KMS-11 (cell line): ENCODE measurements around the gene ZNF618.

Source experiments
- H2AFZ ChIP-seq: fragments of 200-600 bp; sonication (generic); 2 replicates; pipeline ENCODE4 v1.6.1; 2016; ENCODE audit warnings: antibody characterized with exemption, mixed run types, low read depth
- H3K27ac ChIP-seq: fragments of 200-600 bp; sonication (generic); 2 replicates; pipeline ENCODE4 v1.6.1; 2016; ENCODE audit warnings: mild to moderate bottlenecking, mixed run types
- H3K27me3 ChIP-seq: fragments of 200-600 bp; sonication (generic); 2 replicates; pipeline ENCODE4 v1.6.1; 2017; ENCODE audit warnings: mild to moderate bottlenecking, low read depth, mixed run types, moderate library complexity; ENCODE audit not compliant: insufficient read depth
- H3K36me3 ChIP-seq: fragments of 200-600 bp; sonication (generic); 2 replicates; pipeline ENCODE4 v1.6.1; 2017; ENCODE audit warnings: mild to moderate bottlenecking, mixed run types; ENCODE audit not compliant: insufficient read depth
- H3K4me1 ChIP-seq: fragments of 200-600 bp; sonication (generic); 2 replicates; pipeline ENCODE4 v1.6.1; 2016; ENCODE audit warnings: mild to moderate bottlenecking, low read depth, mixed run types; ENCODE audit not compliant: poor library complexity, severe bottlenecking
- H3K4me2 ChIP-seq: fragments of 200-600 bp; sonication (generic); 2 replicates; pipeline ENCODE4 v1.7.0; 2016; ENCODE audit warnings: mild to moderate bottlenecking, mixed run types
- H3K4me3 ChIP-seq: fragments of 200-600 bp; sonication (generic); IDR thresholded peaks from 2 replicates; pipeline ENCODE4 v1.6.1; 2017; ENCODE audit warnings: low read depth, low read length, mixed read lengths; ENCODE audit not compliant: insufficient read depth
- H3K79me2 ChIP-seq: fragments of 200-600 bp; sonication (generic); 2 replicates; pipeline ENCODE4 v1.6.1; 2016; ENCODE audit warnings: low read depth, mixed run types; ENCODE audit not compliant: insufficient read depth
- H3K9ac ChIP-seq: fragments of 200-600 bp; sonication (generic); 2 replicates; pipeline ENCODE4 v1.6.1; 2016; ENCODE audit warnings: mild to moderate bottlenecking, mixed run types
- H4K20me1 ChIP-seq: fragments of 200-600 bp; sonication (generic); 2 replicates; pipeline ENCODE4 v1.6.1; 2016; ENCODE audit warnings: mild to moderate bottlenecking, mixed run types; ENCODE audit not compliant: insufficient read depth
- TF ChIP-seq, protein P1 (sequence below): fragments of 200-600 bp; sonication (generic); conservative IDR thresholded peaks from 2 replicates; pipeline ENCODE4 v1.6.1; 2017; ENCODE audit warnings: low read depth, mild to moderate bottlenecking, antibody characterized with exemption, low read length, moderate library complexity, mixed read lengths

ZNF618 gene

DNA sequence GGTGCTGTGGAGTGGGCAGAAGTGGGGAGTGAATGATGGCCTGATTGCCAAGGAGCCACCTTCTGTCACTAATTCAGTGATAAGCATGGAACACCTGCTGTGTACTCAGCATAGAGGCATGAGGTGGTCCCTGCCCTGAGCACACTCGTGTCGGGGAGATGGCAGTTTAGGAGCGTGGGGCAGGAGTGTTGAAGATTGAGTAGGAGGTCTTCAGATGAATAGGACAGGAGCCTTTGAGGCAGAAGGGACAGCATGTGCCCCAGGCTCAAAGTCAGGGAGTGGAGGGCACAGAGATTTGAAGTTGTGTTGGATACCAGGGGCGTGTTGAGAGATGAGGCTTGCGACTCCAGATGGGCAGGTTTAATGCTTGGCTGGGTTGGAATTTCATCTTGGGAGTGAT is 55.0 kb downstream of the ZNF618 start:
- no peaks in the 10 kb centered on the region for H3K79me2 ChIP-seq
- no peaks in the 10 kb centered on the region for H3K36me3 ChIP-seq
- H3K27me3 ChIP-seq = no peaks in the 10 kb centered on the region
- TF ChIP-seq, protein P1, sequence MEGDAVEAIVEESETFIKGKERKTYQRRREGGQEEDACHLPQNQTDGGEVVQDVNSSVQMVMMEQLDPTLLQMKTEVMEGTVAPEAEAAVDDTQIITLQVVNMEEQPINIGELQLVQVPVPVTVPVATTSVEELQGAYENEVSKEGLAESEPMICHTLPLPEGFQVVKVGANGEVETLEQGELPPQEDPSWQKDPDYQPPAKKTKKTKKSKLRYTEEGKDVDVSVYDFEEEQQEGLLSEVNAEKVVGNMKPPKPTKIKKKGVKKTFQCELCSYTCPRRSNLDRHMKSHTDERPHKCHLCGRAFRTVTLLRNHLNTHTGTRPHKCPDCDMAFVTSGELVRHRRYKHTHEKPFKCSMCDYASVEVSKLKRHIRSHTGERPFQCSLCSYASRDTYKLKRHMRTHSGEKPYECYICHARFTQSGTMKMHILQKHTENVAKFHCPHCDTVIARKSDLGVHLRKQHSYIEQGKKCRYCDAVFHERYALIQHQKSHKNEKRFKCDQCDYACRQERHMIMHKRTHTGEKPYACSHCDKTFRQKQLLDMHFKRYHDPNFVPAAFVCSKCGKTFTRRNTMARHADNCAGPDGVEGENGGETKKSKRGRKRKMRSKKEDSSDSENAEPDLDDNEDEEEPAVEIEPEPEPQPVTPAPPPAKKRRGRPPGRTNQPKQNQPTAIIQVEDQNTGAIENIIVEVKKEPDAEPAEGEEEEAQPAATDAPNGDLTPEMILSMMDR = no peak
- H3K27ac ChIP-seq = no peak overlapping the region
- H3K4me1 ChIP-seq = no peaks in the 10 kb centered on the region
- no peak overlapping the region for H3K9ac ChIP-seq
- no peak overlapping the region for H3K4me2 ChIP-seq
- H3K4me3 ChIP-seq = no peak overlapping the region
- no peaks in the 10 kb centered on the region for H4K20me1 ChIP-seq
- no peak overlapping the region for H2AFZ ChIP-seq

DNA sequence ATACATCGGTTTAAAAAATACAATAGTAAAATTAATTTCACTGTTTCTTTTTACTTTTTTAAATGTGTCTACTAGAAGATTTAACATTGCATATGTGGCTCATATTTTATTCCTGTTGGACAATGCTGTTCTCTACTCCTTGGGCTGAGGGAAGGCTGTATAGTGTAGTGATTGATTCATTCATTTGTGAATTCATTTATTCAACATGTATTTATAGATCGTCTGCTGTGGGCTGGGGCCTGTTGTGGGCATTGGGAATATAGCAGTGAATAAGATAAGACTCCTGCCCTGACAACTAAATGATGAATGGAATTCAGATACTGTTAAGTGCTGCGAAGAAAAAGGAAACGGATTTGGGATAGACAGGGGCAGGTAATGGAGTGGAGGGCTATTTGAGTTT is 55.7 kb downstream of the ZNF618 start:
- H3K9ac ChIP-seq = no peak overlapping the region
- H3K4me2 ChIP-seq = no peak overlapping the region
- TF ChIP-seq, protein P1 = no peak
- no peaks in the 10 kb centered on the region for H3K36me3 ChIP-seq
- H3K4me3 ChIP-seq = no peak overlapping the region
- no peak overlapping the region for H3K27ac ChIP-seq
- H4K20me1 ChIP-seq = no peaks in the 10 kb centered on the region
- no peaks in the 10 kb centered on the region for H3K79me2 ChIP-seq
- no peaks in the 10 kb centered on the region for H3K4me1 ChIP-seq
- H2AFZ ChIP-seq = no peak overlapping the region
- no peaks in the 10 kb centered on the region for H3K27me3 ChIP-seq

DNA sequence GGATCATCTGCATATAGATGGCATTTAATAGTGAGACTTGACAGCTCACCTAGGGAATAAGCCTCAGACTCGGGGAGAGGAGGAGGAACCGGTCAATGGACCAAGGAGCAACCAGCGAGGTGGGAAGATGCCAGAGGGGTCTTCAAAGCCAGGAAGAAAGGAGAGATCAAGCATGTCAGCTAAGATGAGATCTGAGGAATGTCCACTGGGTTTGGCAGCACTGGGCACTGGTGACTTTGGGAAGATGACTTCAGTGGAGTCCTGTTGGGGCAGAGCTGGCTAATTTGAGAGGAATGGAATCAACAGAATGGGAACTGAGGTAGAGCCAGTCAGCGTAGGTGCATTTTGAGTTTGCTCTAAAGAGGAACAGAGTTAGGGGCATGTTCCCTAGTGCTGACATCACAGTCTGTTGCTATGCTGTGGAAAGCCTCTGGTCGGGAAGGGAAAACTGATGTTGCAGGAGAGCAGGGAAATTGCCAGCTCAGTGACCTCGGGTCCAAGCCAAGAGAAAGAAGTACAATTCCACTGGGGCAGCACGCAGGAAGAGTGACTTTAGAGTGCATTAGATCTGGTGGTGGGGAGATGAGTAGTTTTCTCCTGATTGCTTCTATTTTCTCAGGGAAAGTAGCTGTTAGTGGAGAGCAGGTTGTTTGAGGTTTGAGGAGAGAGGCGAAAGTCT is 56.9 kb downstream of the ZNF618 start:
- H3K9ac ChIP-seq = no peak overlapping the region
- TF ChIP-seq, protein P1 = no peak
- no peaks in the 10 kb centered on the region for H3K36me3 ChIP-seq

DNA sequence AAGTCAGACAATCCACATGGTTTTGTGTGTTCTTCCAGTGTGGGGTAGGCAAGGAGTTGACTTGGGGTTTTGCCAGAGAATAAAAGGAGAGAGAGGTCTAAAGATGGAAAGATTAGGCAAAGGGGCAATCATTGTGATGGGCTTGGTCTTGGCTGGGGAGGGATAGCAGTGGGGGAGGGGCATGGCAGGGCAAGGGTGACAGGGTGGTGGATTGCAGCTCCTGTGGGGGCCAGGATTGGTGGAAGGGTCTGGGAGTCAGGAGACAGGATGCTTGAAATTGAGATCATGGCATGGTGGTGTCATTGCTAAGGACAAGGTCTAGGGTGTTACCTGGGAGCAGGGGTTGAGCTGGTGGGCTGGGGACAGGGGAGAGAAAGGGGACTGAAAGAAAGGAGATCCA is 57.6 kb downstream of the ZNF618 start:
- Histone ChIP-seq H3K4me1 (no peaks in the 10 kb centered on the region), H3K79me2 (no peaks in the 10 kb centered on the region)
- TF ChIP-seq, protein P1 = no peak

More for the DNA sequence above, 56.9 kb downstream of the ZNF618 start:
- Histone ChIP-seq H3K4me2 (no peak overlapping the region), H3K79me2 (no peaks in the 10 kb centered on the region), H3K4me3 (no peak overlapping the region), H3K27ac (no peak overlapping the region), H3K4me1 (no peaks in the 10 kb centered on the region), H3K27me3 (no peaks in the 10 kb centered on the region), H2AFZ (no peak overlapping the region), H4K20me1 (no peaks in the 10 kb centered on the region)

More for the DNA sequence above, 57.6 kb downstream of the ZNF618 start:
- H3K27ac ChIP-seq = no peak overlapping the region
- no peak overlapping the region for H3K4me3 ChIP-seq
- H3K36me3 ChIP-seq = no peaks in the 10 kb centered on the region
- H3K27me3 ChIP-seq = no peaks in the 10 kb centered on the region
- no peak overlapping the region for H3K9ac ChIP-seq
- no peaks in the 10 kb centered on the region for H4K20me1 ChIP-seq
- H2AFZ ChIP-seq = no peak overlapping the region
- no peak overlapping the region for H3K4me2 ChIP-seq
